ENCODE data around the gene NAV1.

DNA sequence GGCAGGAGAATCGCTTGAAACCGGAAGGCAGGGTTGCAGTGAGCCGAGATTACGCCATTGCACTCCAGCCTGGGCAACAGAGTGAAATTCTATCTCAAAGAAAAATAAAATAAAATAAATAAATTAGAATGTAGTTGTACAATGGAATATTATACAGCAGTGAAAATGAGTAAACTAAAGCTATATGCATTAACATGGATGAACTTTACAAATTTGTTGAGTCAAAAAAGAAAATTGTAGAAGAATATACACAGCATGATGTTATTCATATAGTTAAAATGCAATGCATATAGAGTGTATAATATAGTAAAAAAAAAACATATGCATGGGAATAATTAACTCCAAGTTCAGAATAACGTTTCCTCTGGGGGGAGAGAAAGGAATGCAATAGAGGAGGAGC is 11.0 kb upstream of the NAV1 start:
- TF ChIP-seq CTCF (IDR thresholded peaks at IDR 0.05; ENCODE audit: low read depth, low read length, poor library complexity, severe bottlenecking): no peak
- no peak for TF ChIP-seq EZH2phosphoT487 (IDR thresholded peaks at IDR 0.05; ENCODE audit: borderline replicate concordance, low read length)
